Measurements from ENCODE around the gene SOX18. TPM values are rescaled to one million over a fixed set of nuclear protein-coding genes. Genes with fewer than 3 reads are reported as not detected.
A peak's percentile ranks its signal among the peaks of the same experiment; 100 is the strongest.

Gene SOX18
- under 0.01 TPM in 1 of 2 replicates, not detected in the other for total RNA-seq

- no peak for TF ChIP-seq CTCF (IDR thresholded peaks at IDR 0.05; ENCODE audit: insufficient read depth, low read depth, low read length)
- peak within 1 kb of the TSS; percentile 29 for H3K4me3 ChIP-seq (ENCODE audit: low read depth, low read length)
- peak; percentile 41 for DNase-seq (ENCODE audit: low read depth)
Observed at GRCh38 chr20:64049060-64049877, at the start of gene SOX18. Gene SOX18, minus strand, starts transcription at chr20:64049639. Its CDS starts 123 bp downstream, at chr20:64049516.

DNA sequence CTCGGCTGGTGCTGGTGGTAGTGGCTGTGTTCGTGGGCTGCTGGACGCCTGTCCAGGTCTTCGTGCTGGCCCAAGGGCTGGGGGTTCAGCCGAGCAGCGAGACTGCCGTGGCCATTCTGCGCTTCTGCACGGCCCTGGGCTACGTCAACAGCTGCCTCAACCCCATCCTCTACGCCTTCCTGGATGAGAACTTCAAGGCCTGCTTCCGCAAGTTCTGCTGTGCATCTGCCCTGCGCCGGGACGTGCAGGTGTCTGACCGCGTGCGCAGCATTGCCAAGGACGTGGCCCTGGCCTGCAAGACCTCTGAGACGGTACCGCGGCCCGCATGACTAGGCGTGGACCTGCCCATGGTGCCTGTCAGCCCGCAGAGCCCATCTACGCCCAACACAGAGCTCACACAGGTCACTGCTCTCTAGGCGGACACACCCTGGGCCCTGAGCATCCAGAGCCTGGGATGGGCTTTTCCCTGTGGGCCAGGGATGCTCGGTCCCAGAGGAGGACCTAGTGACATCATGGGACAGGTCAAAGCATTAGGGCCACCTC lies 49.1 kb upstream of the SOX18 start:
- no peak for TF ChIP-seq CTCF (IDR thresholded peaks at IDR 0.05; ENCODE audit: insufficient read depth, low read depth, low read length)
- H3K4me3 ChIP-seq (ENCODE audit: low read depth, low read length), result no peak overlapping the region
- no peak for DNase-seq (ENCODE audit: low read depth)

DNA sequence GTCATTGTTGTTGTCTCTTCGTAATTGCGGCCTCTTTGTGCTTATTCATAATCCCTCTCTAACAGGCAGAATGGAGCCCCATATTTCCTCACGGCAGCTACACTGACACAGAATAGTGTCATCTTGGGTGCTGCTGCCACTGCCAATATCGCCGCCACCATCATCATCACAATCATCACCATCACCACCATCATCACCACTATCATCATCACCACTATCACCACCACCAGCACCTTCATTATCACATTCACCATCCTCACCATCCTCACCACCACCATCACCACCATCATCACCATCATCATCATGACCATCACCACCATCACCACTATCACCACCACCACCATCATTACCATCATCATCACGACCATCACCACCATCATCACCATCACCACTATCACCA lies 47.1 kb upstream of the SOX18 start:
- no peak for DNase-seq (ENCODE audit: low read depth)

DNA sequence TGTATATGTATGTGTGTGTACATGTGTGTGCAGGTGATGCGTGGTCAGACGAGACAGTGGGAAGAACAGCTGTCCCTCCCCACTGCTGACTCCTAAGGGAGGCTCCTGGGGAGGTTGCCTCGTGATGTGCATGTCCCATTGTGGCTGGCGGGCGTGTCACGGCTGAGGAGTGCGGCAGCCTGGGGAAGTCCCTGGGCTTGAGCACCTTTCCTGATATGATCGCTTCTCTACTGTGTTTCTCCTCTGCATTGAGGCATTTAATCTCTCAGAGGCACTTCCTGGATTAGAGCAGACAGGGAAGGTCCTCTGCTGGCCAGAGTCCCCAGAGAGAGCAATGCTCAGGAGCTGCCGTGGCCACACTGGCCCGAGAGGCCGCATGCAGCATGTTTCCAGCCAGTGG lies 46.5 kb upstream of the SOX18 start:
- no peak overlapping the region for H3K4me3 ChIP-seq (ENCODE audit: low read depth, low read length)
- no peak for DNase-seq (ENCODE audit: low read depth)
- TF ChIP-seq CTCF (IDR thresholded peaks at IDR 0.05; ENCODE audit: insufficient read depth, low read depth, low read length), result no peak

More for the DNA sequence above, 47.1 kb upstream of the SOX18 start:
- H3K4me3 ChIP-seq (ENCODE audit: low read depth, low read length), result no peak overlapping the region
- TF ChIP-seq CTCF (IDR thresholded peaks at IDR 0.05; ENCODE audit: insufficient read depth, low read depth, low read length), result no peak

DNA sequence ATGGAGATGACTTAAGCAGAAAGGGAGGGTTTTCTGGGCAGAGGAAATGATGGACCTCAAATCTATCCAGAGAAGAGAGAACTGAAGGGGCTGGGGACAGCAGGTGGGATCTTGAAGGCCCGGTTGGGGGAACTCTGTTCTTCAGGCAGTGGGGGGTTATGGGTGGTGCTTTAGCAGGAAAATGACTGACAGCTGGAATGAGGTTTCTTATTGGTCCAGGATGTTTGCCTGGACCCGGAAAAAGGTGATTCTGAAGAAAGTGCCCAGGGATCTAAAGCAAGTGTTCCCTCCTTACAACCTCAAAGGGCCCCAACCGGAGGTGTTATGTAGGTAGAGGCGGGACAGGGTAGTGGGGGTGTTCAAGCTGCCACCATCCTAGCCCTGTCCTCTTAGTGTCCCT lies 46.0 kb upstream of the SOX18 start:
- TF ChIP-seq CTCF (IDR thresholded peaks at IDR 0.05; ENCODE audit: insufficient read depth, low read depth, low read length), result no peak
- H3K4me3 ChIP-seq (ENCODE audit: low read depth, low read length), result no peak overlapping the region
- no peak for DNase-seq (ENCODE audit: low read depth)

GRCh38 chr20:64093013-64093503 lies 43.6 kb upstream of the SOX18 start:
- DNase-seq (ENCODE audit: low read depth), result no peak
- no peak overlapping the region for H3K4me3 ChIP-seq (ENCODE audit: low read depth, low read length)
- no peak for TF ChIP-seq CTCF (IDR thresholded peaks at IDR 0.05; ENCODE audit: insufficient read depth, low read depth, low read length)

Measured in fibroblast of villous mesenchyme (primary cell).